HepG2 (cell line): ENCODE data around the gene PSD. TPM values are rescaled to one million over a fixed set of nuclear protein-coding genes. Genes with fewer than 3 reads are reported as not detected.

ENCODE experiments used
- AKAP8 ChIP-seq: sonication (generic); formaldehyde crosslinking; IDR thresholded peaks from 2 replicates; pipeline ENCODE4 v1.5.1; 2020; ENCODE audit warnings: mild to moderate bottlenecking, missing genetic modification reagents
- ASH2L ChIP-seq: fragments of 300-600, 200-600 bp; sonication (generic); IDR thresholded peaks from 2 replicates; pipeline ENCODE4 v1.7.0; 2017; ENCODE audit warnings: low read depth, mild to moderate bottlenecking, moderate library complexity, mixed read lengths, low read length; ENCODE audit not compliant: insufficient read length
- CBFB ChIP-seq: sonication (generic); formaldehyde crosslinking; IDR thresholded peaks from 2 replicates; pipeline ENCODE4 v1.4.0; 2020; ENCODE audit warnings: missing genetic modification reagents
- FOXK1 ChIP-seq: sonication (generic); formaldehyde crosslinking; IDR thresholded peaks from 2 replicates; pipeline ENCODE4 v1.4.0; 2020; ENCODE audit warnings: low read depth, missing genetic modification reagents, borderline replicate concordance
- HOXA3 ChIP-seq: sonication (generic); formaldehyde crosslinking; IDR thresholded peaks from 2 replicates; pipeline ENCODE4 v1.5.0; 2020; ENCODE audit warnings: missing genetic modification reagents
- POLR2AphosphoS5 ChIP-seq: IDR thresholded peaks from 2 replicates; pipeline ENCODE4 v1.6.1; 2012; ENCODE audit warnings: low read depth, low read length
- RFX3 ChIP-seq: IDR thresholded peaks from 2 replicates; pipeline ENCODE4 v1.6.1; 2016; ENCODE audit warnings: missing biosample characterization, missing genetic modification reagents
- SALL1 ChIP-seq: sonication (generic); formaldehyde crosslinking; IDR thresholded peaks from 2 replicates; pipeline ENCODE4 v1.8.0; 2022; ENCODE audit warnings: mild to moderate bottlenecking, missing genetic modification reagents
- TAF1 ChIP-seq: sonication (generic); formaldehyde crosslinking; IDR thresholded peaks from 2 replicates; pipeline ENCODE4 v1.4.0; 2020; ENCODE audit warnings: missing genetic modification reagents
- TEAD2 ChIP-seq: sonication (generic); formaldehyde crosslinking; IDR thresholded peaks from 2 replicates; pipeline ENCODE4 v1.9.0; 2021; ENCODE audit warnings: missing genetic modification reagents
- YEATS4 ChIP-seq: sonication (generic); formaldehyde crosslinking; IDR thresholded peaks from 2 replicates; pipeline ENCODE4 v1.4.0; 2020; ENCODE audit warnings: missing genetic modification reagents, borderline replicate concordance
- ZNF556 ChIP-seq: sonication (generic); formaldehyde crosslinking; IDR thresholded peaks from 2 replicates; pipeline ENCODE4 v1.4.0; 2020; ENCODE audit warnings: mild to moderate bottlenecking, missing genetic modification reagents, borderline replicate concordance
- ZNF619 ChIP-seq: sonication (generic); formaldehyde crosslinking; IDR thresholded peaks from 2 replicates; pipeline ENCODE4 v1.4.0; 2020; ENCODE audit warnings: mild to moderate bottlenecking, missing genetic modification reagents
- polyA plus RNA-seq, 8 experiments: library from polyadenylated mRNA; depleted of rRNA in 3 of 8; stranded (reverse) in 7 of 8; unstranded in 1 of 8; fragments of >200 nt; fragmentation: Illumina TruSeq in 4 of 8; extraction: Trizol in 4 of 8; gene quantifications; 2 replicates each; pipeline versions ENCODE4 v1.2.1 to v1.2.3, GENCODE V29; 2011 to 2016; ENCODE audit warnings: low read depth in 4 of 8, missing spikeins in 1 of 8, mixed read lengths in 1 of 8; ENCODE audit not compliant: insufficient read depth in 1 of 8
- total RNA-seq, 5 experiments: library from RNA; depleted of rRNA; stranded (reverse); fragments of >200 nt; fragmentation: Illumina TruSeq; extraction: Trizol; gene quantifications; 2 replicates each; pipeline ENCODE4 v1.2.3, GENCODE V29; 2016; ENCODE audit warnings: low read depth in 1 of 5
- TF ChIP-seq, protein P1 (sequence below): sonication (generic); formaldehyde crosslinking; IDR thresholded peaks from 2 replicates; pipeline ENCODE4 v1.9.0; 2022; ENCODE audit warnings: missing genetic modification reagents, mild to moderate bottlenecking, borderline replicate concordance
- TF ChIP-seq, protein P2 (sequence below): sonication (generic); formaldehyde crosslinking; IDR thresholded peaks from 2 replicates; pipeline ENCODE4 v1.9.0; 2022; ENCODE audit warnings: low read depth, missing genetic modification reagents
- TF ChIP-seq, protein P3 (sequence below): sonication (generic); formaldehyde crosslinking; IDR thresholded peaks from 2 replicates; pipeline ENCODE4 v1.8.1; 2023; ENCODE audit warnings: mild to moderate bottlenecking, moderate library complexity, missing genetic modification reagents
- TF ChIP-seq, protein P4 (sequence below), 2 experiments: sonication (generic) in 1 of 2; formaldehyde crosslinking in 1 of 2; IDR thresholded peaks; 2 replicates each; pipeline versions ENCODE4 v1.6.1 to v1.9.0; 2014 to 2022; ENCODE audit warnings: antibody characterized with exemption in 1 of 2, borderline replicate concordance in 1 of 2, inconsistent platforms in 1 of 2, low read depth in 1 of 2, missing genetic modification reagents in 1 of 2

The PSD gene
- total and polyA plus RNA-seq, 2 of the 13 experiments (the other 11 are each of a cell fraction or from before 2014, with no cell fraction given) = 0.35 to 0.58 TPM

DNA sequence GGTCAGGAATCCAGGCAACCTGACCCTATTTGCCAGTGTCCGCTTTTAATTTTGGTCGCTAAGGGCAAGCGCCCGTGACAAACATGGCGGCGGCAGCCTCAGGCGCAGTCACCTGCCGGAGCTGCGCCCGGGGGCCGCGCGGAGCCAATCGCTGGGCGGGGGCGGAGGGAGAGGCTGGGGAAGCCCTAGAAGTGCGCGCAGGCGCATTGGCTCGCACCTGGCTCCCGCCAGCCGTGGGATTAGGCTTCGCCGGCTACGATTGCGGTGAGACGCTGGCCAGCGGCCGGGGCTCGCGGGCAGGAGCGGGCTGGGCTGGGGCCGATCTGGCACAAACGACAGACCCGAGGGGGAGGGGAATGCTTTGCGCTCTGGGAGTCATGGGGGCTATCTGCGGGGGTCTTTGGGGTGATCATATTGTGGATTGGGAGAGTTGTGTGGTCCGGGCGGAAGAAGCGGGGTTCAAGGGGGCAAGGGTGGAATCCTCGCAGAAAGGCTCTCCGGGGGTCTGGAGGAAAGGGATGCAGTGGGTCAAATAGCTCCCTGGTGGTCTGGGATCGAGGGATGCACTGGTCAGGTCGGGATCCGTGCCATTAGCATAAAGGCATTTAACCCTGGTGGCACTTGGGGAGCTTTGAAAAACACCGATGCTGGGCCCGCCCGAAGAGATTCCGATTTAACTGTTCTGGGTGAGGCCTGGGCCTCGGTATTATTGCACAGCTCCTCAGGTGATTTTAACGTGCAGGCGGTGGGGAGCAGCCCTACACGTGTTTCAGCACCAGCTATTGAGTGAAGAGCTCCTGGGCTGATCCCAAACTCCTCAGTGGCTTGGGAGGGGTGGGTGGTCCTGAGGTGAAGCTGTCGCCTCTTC, 42.8 kb upstream of the PSD start (continued):
- TF ChIP-seq, protein P1, sequence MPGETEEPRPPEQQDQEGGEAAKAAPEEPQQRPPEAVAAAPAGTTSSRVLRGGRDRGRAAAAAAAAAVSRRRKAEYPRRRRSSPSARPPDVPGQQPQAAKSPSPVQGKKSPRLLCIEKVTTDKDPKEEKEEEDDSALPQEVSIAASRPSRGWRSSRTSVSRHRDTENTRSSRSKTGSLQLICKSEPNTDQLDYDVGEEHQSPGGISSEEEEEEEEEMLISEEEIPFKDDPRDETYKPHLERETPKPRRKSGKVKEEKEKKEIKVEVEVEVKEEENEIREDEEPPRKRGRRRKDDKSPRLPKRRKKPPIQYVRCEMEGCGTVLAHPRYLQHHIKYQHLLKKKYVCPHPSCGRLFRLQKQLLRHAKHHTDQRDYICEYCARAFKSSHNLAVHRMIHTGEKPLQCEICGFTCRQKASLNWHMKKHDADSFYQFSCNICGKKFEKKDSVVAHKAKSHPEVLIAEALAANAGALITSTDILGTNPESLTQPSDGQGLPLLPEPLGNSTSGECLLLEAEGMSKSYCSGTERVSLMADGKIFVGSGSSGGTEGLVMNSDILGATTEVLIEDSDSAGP (CRISPR knock-in tag) = peak; percentile 65; the same call in 1 of the 2 replicates
- TF ChIP-seq, protein P2, sequence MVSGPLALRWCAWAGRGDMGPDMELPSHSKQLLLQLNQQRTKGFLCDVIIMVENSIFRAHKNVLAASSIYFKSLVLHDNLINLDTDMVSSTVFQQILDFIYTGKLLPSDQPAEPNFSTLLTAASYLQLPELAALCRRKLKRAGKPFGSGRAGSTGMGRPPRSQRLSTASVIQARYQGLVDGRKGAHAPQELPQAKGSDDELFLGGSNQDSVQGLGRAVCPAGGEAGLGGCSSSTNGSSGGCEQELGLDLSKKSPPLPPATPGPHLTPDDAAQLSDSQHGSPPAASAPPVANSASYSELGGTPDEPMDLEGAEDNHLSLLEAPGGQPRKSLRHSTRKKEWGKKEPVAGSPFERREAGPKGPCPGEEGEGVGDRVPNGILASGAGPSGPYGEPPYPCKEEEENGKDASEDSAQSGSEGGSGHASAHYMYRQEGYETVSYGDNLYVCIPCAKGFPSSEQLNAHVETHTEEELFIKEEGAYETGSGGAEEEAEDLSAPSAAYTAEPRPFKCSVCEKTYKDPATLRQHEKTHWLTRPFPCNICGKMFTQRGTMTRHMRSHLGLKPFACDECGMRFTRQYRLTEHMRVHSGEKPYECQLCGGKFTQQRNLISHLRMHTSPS (CRISPR knock-in tag) = no peak
- peak; percentile 63; the same call in 1 of the 2 replicates for TF ChIP-seq TAF1 (CRISPR knock-in tag)
- TF ChIP-seq, protein P3, sequence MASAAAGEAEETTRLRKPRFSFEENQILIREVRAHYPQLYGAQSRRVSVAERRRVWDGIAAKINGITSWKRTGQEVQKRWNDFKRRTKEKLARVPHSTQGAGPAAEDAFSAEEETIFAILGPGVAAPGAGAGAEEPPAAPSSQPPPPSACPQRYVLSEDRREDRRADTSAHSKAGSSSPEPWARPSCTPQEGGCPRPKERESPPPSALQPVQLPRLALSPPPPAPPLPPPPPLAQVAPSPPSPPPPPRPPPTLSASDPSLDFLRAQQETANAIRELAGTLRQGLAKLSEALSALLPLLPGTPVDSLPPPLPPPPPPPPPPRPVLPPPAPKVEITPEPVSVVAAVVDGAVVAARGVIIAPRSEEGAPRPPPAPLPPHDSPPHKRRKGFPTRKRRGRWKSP = peak; percentile 73
- TF ChIP-seq ZNF556 = peak; percentile 26; the same call in 1 of the 2 replicates
- TF ChIP-seq, protein P4, sequence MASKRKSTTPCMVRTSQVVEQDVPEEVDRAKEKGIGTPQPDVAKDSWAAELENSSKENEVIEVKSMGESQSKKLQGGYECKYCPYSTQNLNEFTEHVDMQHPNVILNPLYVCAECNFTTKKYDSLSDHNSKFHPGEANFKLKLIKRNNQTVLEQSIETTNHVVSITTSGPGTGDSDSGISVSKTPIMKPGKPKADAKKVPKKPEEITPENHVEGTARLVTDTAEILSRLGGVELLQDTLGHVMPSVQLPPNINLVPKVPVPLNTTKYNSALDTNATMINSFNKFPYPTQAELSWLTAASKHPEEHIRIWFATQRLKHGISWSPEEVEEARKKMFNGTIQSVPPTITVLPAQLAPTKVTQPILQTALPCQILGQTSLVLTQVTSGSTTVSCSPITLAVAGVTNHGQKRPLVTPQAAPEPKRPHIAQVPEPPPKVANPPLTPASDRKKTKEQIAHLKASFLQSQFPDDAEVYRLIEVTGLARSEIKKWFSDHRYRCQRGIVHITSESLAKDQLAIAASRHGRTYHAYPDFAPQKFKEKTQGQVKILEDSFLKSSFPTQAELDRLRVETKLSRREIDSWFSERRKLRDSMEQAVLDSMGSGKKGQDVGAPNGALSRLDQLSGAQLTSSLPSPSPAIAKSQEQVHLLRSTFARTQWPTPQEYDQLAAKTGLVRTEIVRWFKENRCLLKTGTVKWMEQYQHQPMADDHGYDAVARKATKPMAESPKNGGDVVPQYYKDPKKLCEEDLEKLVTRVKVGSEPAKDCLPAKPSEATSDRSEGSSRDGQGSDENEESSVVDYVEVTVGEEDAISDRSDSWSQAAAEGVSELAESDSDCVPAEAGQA (IDR thresholded peaks at IDR 0.05; ENCODE audit: low read depth) = peak; percentile 98
- TF ChIP-seq, protein P4 (CRISPR knock-in tag; IDR thresholded peaks at IDR 0.05; ENCODE audit: borderline replicate concordance) = no peak
- 0 out of 2 replicates have a peak, but pooled peaks have one; percentile 36 for TF ChIP-seq ZNF619
- peak; percentile 74; the same call in 1 of the 2 replicates for TF ChIP-seq SALL1 (CRISPR knock-in tag)
- TF ChIP-seq RFX3 (CRISPR knock-in tag) = no peak
- TF ChIP-seq POLR2AphosphoS5 = peak; percentile 59
- 0 out of 2 replicates have a peak, but pooled peaks have one; percentile 33 for TF ChIP-seq FOXK1
- TF ChIP-seq HOXA3 (CRISPR knock-in tag) = peak; percentile 99
- 0 out of 2 replicates have a peak, but pooled peaks have one; percentile 20 for TF ChIP-seq CBFB (CRISPR knock-in tag)
- 0 out of 2 replicates have a peak, but pooled peaks have one; percentile 16 for TF ChIP-seq YEATS4 (CRISPR knock-in tag)
- TF ChIP-seq AKAP8 (CRISPR knock-in tag) = 0 out of 2 replicates have a peak, but pooled peaks have one; percentile 59
- no peak for TF ChIP-seq TEAD2
- TF ChIP-seq ASH2L = peak; percentile 36
